ENCODE data around the gene LRRC4C. TPM values are rescaled to one million over a fixed set of nuclear protein-coding genes. Genes with fewer than 3 reads are reported as not detected.

The LRRC4C gene
- total RNA-seq, 2 donors from 2014 or later, result 0.84 to 0.95 TPM

DNA sequence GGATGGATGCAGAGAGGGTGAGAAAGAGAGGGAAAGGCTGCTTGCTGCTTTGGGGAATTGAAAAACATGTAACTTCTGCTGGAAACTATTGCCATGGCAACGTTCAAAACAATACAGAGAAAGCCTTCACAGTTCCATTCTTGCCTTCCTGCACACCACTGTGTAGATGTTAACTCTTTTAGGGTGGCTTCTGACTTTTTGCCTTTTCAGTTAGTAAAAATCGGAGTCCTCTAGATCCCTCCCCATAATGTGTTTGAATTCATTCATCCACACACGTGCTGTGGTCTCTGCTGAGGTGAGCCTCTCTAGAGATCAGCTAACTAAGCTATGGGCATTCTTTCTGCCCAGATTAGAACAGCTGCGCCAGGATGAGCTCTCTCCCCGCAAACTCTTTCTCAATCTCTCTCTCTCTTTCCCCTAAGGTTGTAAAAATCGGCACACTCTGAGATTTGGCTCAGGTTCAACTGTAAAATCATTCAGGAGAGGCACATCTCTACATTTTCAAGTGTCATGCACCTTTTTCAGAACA is 1178.3 kb downstream of the LRRC4C start:
- no peak for DNase-seq
- Mint-ChIP-seq H3K9me3 (no peaks in the 10 kb centered on the region), H3K27ac (no peak overlapping the region), H3K27me3 (ENCODE audit: insufficient read depth) (peaks cover 16% of the 10 kb centered on the region), H3K4me3 (no peak overlapping the region), H3K36me3 (ENCODE audit: low read depth) (no peaks in the 10 kb centered on the region), H3K4me1 (peaks cover 8% of the 10 kb centered on the region)
- H3K4me1 ChIP-seq (ENCODE audit: control insufficient read depth, insufficient read depth, low read length), result no peaks in the 10 kb centered on the region
- no peaks in the 10 kb centered on the region for H3K27me3 ChIP-seq (ENCODE audit: control insufficient read depth, insufficient read depth, low read length, poor library complexity, severe bottlenecking)
- no peak overlapping the region for H3K4me3 ChIP-seq (ENCODE audit: low read length)
- no peaks in the 10 kb centered on the region for H3K36me3 ChIP-seq (ENCODE audit: control insufficient read depth, insufficient read depth, low read length)
- H3K9ac ChIP-seq (ENCODE audit: extremely low read depth, low read length, poor library complexity, severe bottlenecking), result no peak overlapping the region
- TF ChIP-seq, protein P1, sequence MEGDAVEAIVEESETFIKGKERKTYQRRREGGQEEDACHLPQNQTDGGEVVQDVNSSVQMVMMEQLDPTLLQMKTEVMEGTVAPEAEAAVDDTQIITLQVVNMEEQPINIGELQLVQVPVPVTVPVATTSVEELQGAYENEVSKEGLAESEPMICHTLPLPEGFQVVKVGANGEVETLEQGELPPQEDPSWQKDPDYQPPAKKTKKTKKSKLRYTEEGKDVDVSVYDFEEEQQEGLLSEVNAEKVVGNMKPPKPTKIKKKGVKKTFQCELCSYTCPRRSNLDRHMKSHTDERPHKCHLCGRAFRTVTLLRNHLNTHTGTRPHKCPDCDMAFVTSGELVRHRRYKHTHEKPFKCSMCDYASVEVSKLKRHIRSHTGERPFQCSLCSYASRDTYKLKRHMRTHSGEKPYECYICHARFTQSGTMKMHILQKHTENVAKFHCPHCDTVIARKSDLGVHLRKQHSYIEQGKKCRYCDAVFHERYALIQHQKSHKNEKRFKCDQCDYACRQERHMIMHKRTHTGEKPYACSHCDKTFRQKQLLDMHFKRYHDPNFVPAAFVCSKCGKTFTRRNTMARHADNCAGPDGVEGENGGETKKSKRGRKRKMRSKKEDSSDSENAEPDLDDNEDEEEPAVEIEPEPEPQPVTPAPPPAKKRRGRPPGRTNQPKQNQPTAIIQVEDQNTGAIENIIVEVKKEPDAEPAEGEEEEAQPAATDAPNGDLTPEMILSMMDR (conservative IDR thresholded peaks at IDR 0.05), result no peak
- H3K9me3 ChIP-seq (ENCODE audit: control insufficient read depth, low read length), result no peaks in the 10 kb centered on the region
- H3K27ac ChIP-seq (ENCODE audit: low read depth, low read length), result peak overlapping the region; percentile 90
- 73 to 74% methylated on average over 5 to 6 of the region's 6 CpGs for WGBS, 2 experiments (ENCODE audit: insufficient coverage in 1 of 2, insufficient read length in 1 of 2)

DNA sequence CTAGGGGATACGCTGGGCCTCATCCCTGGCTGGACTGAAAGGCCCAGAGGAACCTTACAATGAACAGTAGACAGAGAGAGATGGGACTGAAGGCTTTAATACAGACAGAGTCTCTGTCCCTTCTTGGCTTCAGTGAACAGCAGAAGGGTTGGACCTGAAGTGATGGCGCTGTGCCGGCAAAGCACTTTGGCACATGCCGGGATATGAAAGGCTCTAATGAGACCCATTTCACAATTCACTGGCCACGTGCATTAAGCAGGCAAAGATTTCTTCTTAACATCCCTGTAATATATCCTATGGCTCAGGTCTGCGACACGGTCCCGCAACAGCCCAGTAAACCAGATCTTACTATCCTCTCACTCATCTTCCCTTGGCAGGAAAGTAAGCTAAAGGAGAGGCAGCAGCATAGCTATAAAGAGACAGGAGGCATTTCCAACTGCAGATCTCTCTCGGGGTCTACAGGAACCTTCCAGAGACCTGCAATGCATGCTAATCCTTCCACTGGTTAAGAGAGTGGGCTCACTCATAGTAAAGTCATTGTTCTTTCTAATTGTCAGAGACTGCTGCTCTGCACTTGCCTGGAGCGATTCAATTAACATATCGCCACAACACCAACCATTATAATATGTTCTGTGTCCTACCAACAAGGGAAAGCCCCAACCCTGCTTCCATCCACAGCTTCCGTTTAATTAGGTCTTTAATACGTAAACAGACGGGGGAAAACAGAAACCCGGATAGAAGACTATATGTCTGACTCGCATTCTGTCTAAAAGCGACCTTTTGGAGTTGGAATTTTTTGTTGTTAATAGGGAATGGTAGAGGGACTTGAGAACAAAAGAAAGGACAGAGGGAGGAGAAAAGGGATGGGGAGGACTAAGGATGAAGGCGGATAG is 1179.0 kb downstream of the LRRC4C start:
- H3K4me1 Mint-ChIP-seq, result peaks cover 8% of the 10 kb centered on the region
- TF ChIP-seq, protein P1 (conservative IDR thresholded peaks at IDR 0.05), result no peak
- H3K36me3 Mint-ChIP-seq (ENCODE audit: low read depth), result no peaks in the 10 kb centered on the region
- no peaks in the 10 kb centered on the region for H3K36me3 ChIP-seq (ENCODE audit: control insufficient read depth, insufficient read depth, low read length)
- no peak overlapping the region for H3K4me3 ChIP-seq (ENCODE audit: low read length)
- no peaks in the 10 kb centered on the region for H3K4me1 ChIP-seq (ENCODE audit: control insufficient read depth, insufficient read depth, low read length)
- H3K27ac Mint-ChIP-seq, result no peak overlapping the region
- WGBS, 2 experiments (ENCODE audit: insufficient coverage in 1 of 2, insufficient read length in 1 of 2), result 85 to 87% methylated on average over 7 to 18 of the region's 18 CpGs
- no peaks in the 10 kb centered on the region for H3K9me3 ChIP-seq (ENCODE audit: control insufficient read depth, low read length)
- H3K27me3 ChIP-seq (ENCODE audit: control insufficient read depth, insufficient read depth, low read length, poor library complexity, severe bottlenecking), result no peaks in the 10 kb centered on the region
- peak overlapping the region; percentile 90 for H3K27ac ChIP-seq (ENCODE audit: low read depth, low read length)
- H3K4me3 Mint-ChIP-seq, result no peak overlapping the region
- DNase-seq, result no peak
- H3K9ac ChIP-seq (ENCODE audit: extremely low read depth, low read length, poor library complexity, severe bottlenecking), result no peak overlapping the region
- H3K9me3 Mint-ChIP-seq, result no peaks in the 10 kb centered on the region
- H3K27me3 Mint-ChIP-seq (ENCODE audit: insufficient read depth), result peaks cover 16% of the 10 kb centered on the region

DNA sequence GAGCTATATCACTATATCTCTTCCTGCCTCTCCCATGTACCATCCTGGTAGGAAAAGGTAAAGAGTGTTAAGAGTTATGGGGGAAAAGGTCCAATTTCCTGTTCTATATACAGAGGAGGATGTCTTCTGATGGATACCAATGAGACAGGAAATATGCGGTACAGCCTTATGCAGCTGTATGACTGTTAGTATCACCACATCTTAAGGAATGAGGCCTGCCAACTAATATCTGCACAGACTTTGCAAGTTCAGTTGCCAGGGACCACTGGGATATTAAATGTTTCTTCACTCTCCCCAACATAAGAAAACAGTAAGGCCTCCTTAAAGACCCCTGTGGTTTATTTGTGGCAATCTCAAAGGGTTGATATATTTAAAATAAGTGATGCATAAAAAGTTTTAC is 1182.5 kb downstream of the LRRC4C start:
- WGBS, 2 experiments (ENCODE audit: insufficient coverage in 1 of 2, insufficient read length in 1 of 2), result 83 to 88% methylated on average over 1 of the region's 1 CpG
- Histone ChIP-seq H3K4me1 (ENCODE audit: control insufficient read depth, insufficient read depth, low read length) (no peaks in the 10 kb centered on the region), H3K9ac (ENCODE audit: extremely low read depth, low read length, poor library complexity, severe bottlenecking) (no peak overlapping the region), H3K36me3 (ENCODE audit: control insufficient read depth, insufficient read depth, low read length) (no peaks in the 10 kb centered on the region), H3K27me3 (ENCODE audit: control insufficient read depth, insufficient read depth, low read length, poor library complexity, severe bottlenecking) (no peaks in the 10 kb centered on the region), H3K4me3 (ENCODE audit: low read length) (no peak overlapping the region), H3K27ac (ENCODE audit: low read depth, low read length) (no peak overlapping the region), H3K9me3 (ENCODE audit: control insufficient read depth, low read length) (no peaks in the 10 kb centered on the region)
- Mint-ChIP-seq H3K27me3 (ENCODE audit: insufficient read depth) (peaks cover 15% of the 10 kb centered on the region), H3K4me1 (peaks cover 8% of the 10 kb centered on the region), H3K36me3 (ENCODE audit: low read depth) (no peaks in the 10 kb centered on the region), H3K9me3 (no peaks in the 10 kb centered on the region), H3K4me3 (no peak overlapping the region), H3K27ac (no peak overlapping the region)
- no peak for DNase-seq
- TF ChIP-seq, protein P1 (conservative IDR thresholded peaks at IDR 0.05), result no peak

Data from endodermal cell (in vitro differentiated cells).